Urothelium cell line (cell line): Measurements from ENCODE around the gene HCN1.
A peak's percentile ranks its signal among the peaks of the same experiment; 100 is the strongest.
"Not testable (repeated sequence)": the region's sequence is repeated elsewhere in the genome, so short reads cannot be mapped to it uniquely, and the experiment has no call there.

ENCODE experiments used
- DNase-seq: peaks from one replicate; pipeline ENCODE4 v3.0.0; 2011; ENCODE audit warnings: low spot score, mixed read lengths
- FAIRE-seq: peaks from 2 replicates; lab custom pipeline; 2011; peaks lifted over from hg19 to GRCh38; lab: Jason Lieb, UNC

HCN1 gene

DNA sequence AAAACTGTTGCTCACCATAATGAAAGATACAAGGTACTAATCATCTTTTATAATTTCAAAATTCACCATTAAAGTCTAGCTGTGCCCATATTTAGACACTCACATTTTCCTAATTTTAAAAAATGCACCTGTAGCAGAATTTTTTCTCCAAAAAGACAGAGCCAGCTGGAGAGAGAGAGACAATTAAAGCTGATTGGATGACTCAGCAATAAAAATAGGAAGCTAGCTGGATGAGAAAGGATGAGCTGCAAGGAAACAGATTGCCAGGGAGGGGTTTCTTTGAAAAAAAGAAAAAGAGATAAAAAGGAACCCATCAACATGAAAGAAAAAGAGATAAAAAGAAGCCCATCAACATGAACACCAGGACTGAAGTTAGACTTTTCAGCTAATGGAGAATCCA lies 73.8 kb downstream of the HCN1 start:
- DNase-seq, result no peak
- no peak for FAIRE-seq

DNA sequence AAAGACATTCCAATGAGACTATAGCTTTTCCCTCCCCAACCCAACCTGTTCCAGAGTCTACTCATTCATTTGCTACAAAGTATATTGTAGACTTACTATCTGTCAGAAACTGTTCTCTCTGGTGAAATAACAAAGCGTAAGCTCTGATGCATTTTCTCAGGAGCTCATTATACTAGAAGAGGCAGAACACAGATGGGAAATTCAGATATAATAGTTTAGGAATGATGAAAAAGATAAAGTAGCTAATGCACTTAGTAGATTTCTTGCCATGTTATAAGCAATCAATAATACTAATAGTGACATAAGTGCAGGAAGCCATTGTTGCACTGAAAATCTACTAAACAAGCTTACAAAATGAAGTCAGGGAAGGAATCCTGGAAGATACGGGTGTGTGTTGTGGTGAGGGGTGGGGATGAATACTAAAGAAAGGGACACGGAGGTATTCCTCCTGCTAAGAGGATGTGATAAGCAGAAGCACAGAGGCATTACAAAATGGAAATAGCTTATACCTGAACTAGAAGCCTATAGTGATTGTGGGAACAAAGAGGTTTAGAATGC lies 78.2 kb downstream of the HCN1 start:
- FAIRE-seq (no peak), DNase-seq (no peak)

DNA sequence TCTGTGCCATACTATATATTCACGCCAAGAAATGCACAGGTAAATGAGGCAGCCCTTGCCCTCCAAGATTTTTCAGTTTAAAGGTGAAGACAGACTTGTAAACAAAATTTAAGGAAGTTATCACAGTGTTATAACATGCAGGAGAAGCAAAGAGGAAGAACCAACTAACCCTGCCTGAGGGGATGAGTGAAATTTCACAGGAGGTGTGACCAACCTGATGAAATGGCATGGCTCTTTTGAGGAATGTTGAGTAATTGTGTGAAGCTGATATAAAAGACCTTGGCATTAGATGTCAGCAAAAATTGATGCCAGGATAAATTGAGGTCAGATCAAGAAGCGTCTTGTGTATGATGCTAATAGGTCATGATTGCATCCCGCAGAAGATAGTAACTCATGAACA lies 86.5 kb downstream of the HCN1 start:
- DNase-seq, result no peak
- no peak for FAIRE-seq

DNA sequence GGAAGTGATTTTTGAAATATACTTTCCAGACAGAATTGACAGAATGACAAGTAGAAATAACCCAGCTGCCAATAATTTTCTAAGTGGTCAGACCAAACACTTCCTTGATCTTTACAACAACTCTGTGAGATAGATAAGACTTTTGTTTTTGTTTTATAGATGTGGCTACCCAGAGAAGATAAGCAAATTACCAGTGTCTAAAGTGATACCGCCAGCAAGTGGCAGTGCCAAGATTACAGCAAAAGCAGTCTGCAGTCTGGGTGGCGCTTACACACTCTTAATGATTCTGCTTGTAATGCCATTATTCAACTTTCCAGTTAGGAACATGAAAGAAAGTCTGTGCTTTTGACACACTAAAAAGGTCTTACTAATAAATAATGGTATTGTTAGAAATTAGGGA lies 92.1 kb downstream of the HCN1 start:
- DNase-seq (no peak), FAIRE-seq (no peak)

DNA sequence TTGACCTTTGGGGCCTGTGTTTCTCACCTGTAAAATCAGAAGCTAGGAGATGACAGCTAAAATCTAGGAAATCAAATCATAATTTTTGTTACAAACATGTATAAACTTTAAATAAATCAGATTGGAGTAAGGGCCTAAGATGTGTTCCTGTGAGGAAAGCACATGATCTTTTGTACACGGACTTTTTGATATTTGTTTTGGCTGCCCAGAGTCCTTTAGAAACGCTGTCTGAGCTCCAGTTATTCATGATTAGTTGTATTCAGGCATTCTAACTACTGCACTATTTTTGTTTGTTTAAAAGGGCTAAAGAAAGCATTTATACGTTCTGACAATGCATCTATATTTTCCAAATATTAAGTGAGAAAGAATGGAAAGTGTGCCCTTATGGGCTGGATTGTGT lies 94.8 kb downstream of the HCN1 start:
- DNase-seq (no peak), FAIRE-seq (no peak)

DNA sequence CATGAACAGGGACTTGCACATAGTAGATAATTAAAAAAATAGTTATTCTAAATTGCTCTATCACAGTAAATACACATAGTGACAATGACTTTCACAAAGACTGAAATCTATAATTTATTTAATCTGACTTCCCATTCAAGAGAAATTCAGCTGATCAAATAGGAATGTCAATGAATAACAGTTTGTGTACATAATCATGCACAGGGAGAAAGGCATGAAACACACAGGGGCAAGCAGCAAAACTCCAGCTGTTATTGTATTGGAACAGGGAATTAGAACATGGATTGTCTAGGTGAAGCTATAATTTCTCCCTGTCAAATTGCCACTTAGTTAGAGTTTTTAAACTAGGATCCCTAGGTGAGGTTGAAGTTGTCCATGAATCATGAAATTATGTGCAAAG lies 99.9 kb downstream of the HCN1 start:
- no peak for FAIRE-seq
- no peak for DNase-seq

DNA sequence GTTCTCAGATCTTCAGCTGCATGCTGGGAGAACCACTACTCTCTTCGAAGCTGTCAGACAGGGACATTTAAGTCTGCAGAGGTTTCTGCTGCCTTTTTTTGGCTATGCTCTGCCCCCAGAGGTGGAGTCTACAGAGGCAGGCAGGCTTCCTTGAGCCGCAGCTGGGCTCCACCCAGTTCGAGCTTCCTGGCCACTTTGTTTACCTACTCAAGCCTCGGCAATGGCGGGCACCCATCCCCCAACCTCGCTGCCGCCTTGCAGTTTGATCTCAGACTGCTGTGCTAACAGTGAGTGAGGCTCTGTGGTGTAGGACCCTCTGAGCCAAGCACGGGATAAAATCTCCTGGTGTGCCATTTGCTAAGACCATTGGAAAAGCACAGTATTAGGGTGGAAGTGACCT lies 110.2 kb downstream of the HCN1 start:
- not testable (repeated sequence) for FAIRE-seq, DNase-seq

DNA sequence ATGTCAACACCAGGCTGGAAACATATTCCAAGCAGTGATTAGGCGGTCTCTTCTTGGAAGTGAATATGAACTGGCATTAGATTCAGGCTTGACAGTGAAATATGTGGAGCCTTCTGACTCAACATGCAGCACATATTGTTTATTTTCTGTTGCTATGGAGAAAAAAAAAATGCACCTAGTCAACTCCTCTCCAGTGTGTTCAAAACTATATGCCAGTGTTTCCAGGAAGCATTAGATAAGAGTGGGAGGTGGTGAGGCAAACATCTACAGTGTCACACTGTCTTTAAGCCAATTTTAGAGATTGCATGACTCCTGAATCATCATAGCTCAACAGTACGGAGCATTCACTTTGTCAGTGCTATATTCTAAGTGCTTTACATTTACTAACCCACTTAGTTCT lies 117.9 kb downstream of the HCN1 start:
- FAIRE-seq, result no peak
- DNase-seq, result peak; percentile 6

DNA sequence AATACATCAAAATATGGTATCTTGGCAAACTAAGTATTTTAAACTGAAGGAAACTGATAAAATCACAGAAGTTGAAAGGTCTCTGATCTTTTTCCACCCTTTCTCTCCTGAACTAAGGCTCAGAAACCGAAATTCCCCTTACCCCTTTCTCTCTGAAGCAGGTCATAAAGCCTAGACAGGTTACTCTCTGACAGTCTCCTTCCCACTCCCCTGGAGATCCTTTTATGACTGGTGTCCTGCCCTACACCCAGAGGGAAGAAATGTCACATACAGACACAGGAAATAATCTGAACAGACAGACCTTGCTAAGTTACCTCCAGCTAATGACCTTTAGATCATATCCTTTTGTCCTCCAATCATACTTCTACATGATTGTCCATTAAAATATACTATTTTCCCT lies 127.4 kb downstream of the HCN1 start:
- FAIRE-seq, result no peak

DNA sequence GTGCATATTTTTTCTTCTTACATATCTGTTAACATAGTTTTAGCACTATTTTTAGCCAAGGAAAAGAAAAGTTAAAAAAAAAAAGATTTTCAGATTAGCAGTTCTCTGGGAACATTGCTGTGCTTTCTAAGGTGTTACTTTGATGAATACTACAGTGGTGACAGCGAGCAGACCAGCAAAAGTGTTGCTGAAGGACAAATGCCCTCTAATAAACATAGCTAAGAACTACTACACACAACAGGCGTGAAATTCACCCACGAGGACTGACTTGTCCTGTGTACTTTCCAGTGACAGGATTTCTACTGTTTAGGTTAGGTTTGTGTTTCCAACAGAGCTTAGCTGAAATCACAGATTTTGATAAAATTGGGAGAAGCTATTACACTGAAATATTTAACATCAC lies 153.8 kb downstream of the HCN1 start:
- no peak for FAIRE-seq
- DNase-seq, result no peak

More for the DNA sequence above, 127.4 kb downstream of the HCN1 start:
- DNase-seq, result no peak

DNA sequence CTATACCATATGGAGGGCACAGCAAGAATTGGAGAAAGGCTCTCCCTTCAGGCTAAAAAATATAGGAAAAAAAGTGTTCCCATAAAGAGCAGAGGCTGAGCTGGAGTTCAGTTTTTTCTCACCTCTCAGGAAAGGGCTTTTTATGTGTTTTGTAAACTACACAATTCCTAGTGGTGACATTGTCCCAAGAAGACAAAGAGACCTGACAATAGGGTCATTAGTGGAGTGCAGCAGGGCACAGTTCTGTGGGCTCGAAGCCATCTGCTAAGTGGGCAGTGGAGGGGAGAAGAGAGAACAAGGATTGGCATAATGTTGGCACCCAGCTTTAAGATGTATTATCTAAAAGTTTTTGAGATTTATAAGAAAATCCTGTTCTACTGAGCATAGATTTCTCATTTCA lies 162.5 kb downstream of the HCN1 start:
- DNase-seq (no peak), FAIRE-seq (no peak)

DNA sequence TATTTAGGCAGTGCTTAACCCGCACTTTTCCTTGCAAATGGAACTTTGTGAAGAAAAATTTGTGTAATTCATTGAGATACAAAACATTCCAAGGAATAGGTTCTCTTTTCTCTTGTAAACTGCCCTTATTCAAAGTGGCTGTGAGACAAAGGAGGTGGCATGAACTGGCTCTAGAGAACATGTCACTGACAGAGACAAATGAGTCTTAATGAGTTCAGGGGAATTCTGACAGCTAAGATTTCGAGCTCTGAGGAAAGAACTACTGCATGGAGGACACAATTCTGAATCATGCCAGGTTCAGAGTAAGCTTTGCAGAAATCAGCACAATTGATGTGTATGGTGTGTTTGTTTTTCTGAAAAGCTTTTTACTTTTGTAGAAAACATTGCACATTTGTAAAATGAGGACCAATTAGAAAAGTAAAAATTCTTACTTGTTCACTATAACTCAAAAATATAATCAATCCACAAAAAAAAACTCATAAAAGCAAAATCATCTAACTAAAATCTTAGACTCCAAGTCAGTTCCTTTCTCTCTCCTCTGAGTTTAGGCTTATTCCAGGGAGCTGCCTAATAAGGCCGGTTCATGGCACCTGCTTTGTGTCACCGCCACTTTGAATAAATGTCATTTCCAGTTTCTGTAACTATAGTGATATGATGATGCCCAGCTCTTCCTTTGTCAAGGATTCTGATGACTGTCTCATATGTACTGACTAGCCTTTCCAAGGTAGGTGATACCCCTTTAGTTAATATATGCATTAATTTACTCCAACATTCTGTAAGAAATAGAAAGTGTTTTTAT lies 163.2 kb downstream of the HCN1 start:
- FAIRE-seq, result no peak
- no peak for DNase-seq

DNA sequence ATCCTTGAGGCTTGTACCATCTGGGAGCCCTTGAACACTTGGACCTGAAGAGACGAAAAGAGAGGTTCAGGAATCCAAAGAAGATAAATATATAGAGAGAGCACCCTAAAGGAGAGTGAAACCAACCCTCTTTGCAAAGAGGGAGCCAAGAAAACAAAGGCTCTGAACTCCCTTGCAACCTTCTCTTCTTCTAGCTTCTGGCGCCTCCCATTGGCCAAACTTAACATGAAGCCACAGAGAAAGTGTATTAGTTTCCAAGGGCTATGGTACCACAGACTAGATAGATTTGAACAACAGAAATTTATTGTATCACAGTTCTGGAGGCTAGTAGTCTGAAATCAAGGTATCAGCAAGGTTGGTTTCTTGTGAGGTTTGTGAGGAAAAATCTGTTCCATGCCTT lies 175.1 kb downstream of the HCN1 start:
- FAIRE-seq (no peak), DNase-seq (no peak)

DNA sequence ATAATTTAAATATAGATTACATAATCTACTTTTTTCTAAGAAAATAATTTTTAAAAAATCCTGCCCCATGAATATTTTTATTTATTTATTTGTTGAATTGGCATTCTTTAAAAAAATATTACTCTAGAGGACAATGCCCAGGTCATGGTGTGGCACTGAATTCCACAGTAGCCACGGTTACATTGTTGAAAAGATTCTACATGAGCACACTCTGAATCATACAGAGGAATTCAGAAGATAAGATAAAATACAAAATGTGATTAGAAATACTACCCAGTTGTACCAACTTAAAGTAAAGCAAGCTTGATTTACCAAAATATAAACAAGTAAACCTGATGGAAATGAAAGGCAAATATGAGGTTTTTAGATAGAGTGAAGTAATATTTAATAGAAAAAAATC lies 183.7 kb downstream of the HCN1 start:
- no peak for FAIRE-seq

DNA sequence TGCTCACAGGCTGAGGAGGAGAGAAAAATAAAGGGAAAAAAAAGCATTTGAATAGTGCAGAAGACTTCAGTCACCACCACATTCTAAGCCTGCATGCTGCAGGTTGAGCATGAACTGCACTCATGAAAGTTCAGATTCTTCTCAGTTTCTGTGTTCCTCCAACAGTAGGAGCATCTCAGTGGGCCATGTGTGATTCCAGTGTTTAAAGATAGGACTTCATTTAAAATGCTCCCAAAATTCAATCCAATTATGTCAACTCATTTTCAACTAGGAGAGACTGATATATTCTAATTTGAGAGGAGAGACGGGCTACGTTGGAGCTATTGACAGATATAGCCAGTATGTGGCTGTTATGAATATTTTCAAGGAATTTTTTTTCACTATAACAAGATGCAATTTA lies 186.8 kb downstream of the HCN1 start:
- no peak for DNase-seq

More for the DNA sequence above, 183.7 kb downstream of the HCN1 start:
- DNase-seq, result no peak

DNA sequence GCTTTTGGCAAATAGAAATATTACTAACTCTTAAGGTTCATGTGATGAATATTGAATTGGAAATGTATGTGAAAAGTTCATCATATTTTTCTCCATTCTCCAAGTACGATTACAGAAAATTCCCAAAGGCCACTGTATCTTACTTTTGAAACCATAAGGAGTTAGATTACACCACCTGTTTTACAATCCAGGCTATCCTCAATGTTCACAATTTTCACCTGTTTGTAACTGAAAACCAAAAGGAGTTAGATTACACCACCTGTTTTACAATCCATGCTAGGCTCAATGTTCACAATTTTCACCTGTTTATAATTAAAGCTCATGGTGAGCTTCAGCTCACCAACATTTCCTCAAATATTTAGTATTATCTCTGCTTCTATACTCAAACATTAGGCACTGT lies 188.0 kb downstream of the HCN1 start:
- FAIRE-seq (no peak), DNase-seq (no peak)

More for the DNA sequence above, 186.8 kb downstream of the HCN1 start:
- FAIRE-seq, result no peak

DNA sequence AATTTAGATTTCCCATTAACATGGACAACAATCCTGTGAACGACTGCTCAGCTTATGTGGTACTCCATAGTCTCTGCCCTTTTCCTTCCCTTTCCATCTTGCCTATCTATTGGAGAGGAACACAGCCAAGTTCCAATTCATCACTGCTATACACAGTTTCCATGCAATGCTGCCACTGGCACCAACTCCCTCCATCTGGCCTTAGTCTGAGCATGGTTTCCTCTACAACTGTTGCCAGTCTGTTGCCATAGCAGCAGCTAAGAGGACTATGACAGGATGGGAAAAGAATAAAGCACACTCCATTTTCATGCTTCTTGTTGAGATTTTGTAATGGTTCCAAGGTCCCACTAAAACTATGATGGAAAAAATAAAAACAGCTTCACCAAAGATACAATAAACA lies 189.0 kb downstream of the HCN1 start:
- DNase-seq (no peak), FAIRE-seq (no peak)

DNA sequence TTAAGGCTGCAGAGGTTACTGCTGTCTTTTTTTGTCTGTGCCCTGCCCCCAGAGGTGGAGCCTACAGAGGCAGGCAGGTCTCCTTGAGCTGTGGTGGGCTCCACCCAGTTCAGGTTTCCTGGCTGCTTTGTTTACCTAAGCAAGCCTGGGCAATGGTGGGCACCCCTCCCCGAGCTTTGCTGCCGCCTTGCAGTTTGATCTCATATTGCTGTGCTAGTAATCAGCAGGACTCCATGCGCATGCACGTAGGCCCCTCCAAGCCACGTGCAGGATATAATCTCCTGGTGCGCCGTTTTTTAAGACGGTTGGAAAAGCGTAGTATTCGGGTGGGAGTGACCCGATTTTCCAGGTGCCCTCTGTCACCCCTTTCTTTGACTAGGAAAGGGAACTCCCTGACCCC lies 197.2 kb downstream of the HCN1 start:
- not testable (repeated sequence) for DNase-seq, FAIRE-seq

DNA sequence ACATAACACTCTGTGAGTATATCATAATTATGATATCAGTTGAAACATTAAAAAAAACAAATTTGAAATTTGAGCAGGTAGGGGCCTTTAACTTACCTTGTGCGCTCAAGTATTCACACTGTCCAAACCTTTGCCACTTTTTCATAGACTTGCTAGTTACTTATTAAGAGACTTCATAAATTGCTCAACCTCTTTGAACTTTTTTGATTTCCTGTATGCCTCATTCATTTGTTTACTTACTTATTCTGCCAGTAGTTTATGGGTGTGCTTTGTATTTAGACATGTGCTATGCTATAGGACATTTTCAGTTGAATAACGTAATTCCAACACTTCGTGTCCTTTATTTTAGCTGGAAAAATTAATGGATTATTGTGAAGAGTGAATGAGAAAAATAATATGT lies 204.8 kb downstream of the HCN1 start:
- FAIRE-seq (no peak), DNase-seq (no peak)

DNA sequence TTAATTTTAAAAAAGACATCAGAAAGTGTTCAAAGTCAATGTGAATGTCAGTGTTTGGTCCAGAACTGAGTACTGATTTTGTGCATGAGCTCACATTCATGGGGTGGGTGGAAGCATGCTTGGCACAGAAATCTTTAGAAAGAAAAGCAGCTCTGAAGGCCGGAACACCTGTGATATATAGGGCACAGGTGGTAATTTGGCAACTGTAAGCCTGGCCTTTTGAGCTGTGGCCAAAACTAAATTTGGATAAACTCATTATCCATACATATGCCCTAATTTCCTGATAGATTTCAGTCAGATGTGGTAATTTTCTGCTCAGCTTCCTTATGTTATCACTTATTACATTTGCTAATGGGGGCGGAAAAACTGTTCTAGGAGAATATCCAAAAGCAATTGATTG lies 211.4 kb downstream of the HCN1 start:
- no peak for FAIRE-seq
- DNase-seq, result no peak

DNA sequence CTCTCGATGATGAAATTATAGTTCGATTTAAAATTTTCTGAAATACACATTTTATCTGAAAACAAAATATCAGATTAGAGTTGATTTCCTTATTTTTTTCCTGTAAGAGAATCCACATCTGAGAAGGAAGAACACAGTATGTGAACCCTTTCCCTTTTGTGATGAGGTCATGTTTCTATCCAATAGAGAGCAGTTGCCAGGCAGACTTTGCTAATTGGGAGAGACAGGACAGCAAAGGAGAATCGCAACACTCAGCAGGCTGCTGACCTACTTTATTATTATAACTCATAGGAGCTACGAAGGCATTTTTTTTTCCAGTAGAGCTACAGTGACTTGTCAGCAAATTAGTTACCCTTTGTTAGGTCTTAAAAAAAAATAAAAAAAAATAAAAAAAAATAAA lies 242.1 kb downstream of the HCN1 start:
- no peak for FAIRE-seq
- DNase-seq, result peak; percentile 4

DNA sequence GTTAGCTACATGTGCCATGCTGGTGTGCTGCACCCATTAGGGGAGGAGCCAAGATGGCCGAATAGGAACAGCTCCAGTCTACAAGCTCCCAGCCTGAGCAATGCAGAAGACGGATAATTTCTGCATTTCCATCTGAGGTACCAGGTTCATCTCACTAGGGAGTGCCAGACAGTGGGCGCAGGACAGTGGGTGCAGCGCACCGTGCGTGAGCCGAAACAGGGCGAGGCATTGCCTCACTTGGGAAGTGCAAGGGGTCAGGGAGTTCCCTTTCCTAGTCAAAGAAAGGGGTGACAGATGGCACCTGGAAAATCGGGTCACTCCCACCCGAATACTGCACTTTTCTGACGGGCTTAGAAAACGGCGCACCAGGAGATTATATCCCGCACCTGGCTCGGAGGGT lies 251.3 kb downstream of the HCN1 start:
- FAIRE-seq, DNase-seq: not testable (repeated sequence)

DNA sequence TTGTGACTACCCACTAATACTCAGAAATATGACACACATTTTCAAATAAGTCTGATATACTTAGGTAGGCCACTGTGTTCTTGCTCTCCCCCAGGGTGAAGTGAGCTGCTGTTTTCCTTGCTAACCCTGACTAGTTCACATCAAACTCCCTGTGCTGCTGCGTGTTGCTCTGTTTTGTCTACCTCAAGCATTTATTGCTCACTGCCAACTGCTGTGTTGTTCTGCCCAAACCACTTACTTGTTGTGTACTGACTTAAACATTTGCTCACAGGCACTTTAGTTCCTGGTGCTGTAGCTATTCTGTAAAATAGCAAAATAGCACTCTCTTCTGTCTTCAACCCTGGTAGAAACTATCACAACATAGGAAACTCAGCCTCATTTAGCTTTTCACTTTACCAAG lies 255.7 kb downstream of the HCN1 start:
- DNase-seq (no peak), FAIRE-seq (no peak)
